SU-DHL-6 (cell line): ENCODE data around the gene KCNIP4.

Source experiments
- EZH2phosphoT487 ChIP-seq: fragments of 200-600 bp; sonication (generic), shearing (Covaris generic); conservative IDR thresholded peaks from 2 replicates; pipeline ENCODE4 v1.6.1; 2018; ENCODE audit warnings: mild to moderate bottlenecking, antibody characterized with exemption, low read length, moderate library complexity, mixed read lengths
- TF ChIP-seq, protein P1 (sequence below): fragments of 200-600 bp; sonication (generic); IDR thresholded peaks from one replicate; pipeline ENCODE4 v1.5.1; 2017; ENCODE audit warnings: antibody characterized with exemption, mild to moderate bottlenecking, low read length, moderate library complexity; ENCODE audit not compliant: insufficient read depth, poor library complexity, severe bottlenecking

DNA sequence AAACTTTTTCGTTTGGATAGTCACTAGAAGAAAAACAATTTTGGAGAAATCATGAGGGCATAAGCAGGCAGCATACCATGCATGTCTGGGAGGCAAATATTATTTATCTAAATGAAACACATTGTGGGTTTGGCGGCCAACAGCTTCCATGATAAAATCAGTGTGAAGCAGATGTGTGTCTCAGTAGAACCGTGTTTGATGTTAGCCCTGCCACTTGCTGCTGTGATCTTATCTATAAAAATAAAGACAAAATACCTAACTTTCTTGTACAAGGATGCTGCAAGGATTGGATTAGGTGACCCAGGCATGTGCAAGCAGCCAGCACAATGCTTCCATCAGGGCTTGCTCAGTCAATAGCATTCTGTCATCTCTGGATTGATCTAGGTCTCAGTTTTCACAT, 906.9 kb downstream of the KCNIP4 start:
- TF ChIP-seq, protein P1, sequence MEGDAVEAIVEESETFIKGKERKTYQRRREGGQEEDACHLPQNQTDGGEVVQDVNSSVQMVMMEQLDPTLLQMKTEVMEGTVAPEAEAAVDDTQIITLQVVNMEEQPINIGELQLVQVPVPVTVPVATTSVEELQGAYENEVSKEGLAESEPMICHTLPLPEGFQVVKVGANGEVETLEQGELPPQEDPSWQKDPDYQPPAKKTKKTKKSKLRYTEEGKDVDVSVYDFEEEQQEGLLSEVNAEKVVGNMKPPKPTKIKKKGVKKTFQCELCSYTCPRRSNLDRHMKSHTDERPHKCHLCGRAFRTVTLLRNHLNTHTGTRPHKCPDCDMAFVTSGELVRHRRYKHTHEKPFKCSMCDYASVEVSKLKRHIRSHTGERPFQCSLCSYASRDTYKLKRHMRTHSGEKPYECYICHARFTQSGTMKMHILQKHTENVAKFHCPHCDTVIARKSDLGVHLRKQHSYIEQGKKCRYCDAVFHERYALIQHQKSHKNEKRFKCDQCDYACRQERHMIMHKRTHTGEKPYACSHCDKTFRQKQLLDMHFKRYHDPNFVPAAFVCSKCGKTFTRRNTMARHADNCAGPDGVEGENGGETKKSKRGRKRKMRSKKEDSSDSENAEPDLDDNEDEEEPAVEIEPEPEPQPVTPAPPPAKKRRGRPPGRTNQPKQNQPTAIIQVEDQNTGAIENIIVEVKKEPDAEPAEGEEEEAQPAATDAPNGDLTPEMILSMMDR: no peak
- TF ChIP-seq EZH2phosphoT487: no peak
